Tibial artery (tissue), 4 donors: ENCODE data around the gene NHSL1.

ENCODE experiments used
- DNase-seq, 2 donors: peaks; one replicate each; pipeline ENCODE4 v3.0.0-alpha.2; 2019
- H3K27ac ChIP-seq, 2 donors: fragments of 200-600 bp; sonication (generic) in 1 of 2; 1 replicate in 1 of 2; 2 replicates in 1 of 2; pipeline ENCODE4 v1.5.1; 2018 to 2019; ENCODE audit warnings: mild to moderate bottlenecking in 1 of 2
- H3K27me3 ChIP-seq, 2 donors: fragments of 200-600 bp; sonication (generic) in 1 of 2; one replicate each; pipeline versions ENCODE4 v1.5.1 to v1.6.0; 2016 to 2019
- H3K36me3 ChIP-seq, 3 donors: fragments of 200-600 bp; sonication (generic) in 2 of 3; one replicate each; pipeline ENCODE4 v1.5.1; 2016 to 2019; ENCODE audit warnings: mild to moderate bottlenecking in 2 of 3
- H3K4me1 ChIP-seq, 4 donors: fragments of 200-600 bp; sonication (generic) in 2 of 4; 1 replicate in 3 of 4; 2 replicates in 1 of 4; pipeline ENCODE4 v1.5.1; 2016 to 2019
- H3K4me3 ChIP-seq, 2 donors: fragments of 200-600 bp; sonication (generic) in 1 of 2; 1 replicate in 1 of 2; 2 replicates in 1 of 2; pipeline ENCODE4 v1.5.1; 2018 to 2019; ENCODE audit warnings: mild to moderate bottlenecking in 2 of 2
- H3K9me3 ChIP-seq, 3 donors: fragments of 200-600 bp; sonication (generic) in 1 of 3; one replicate each; pipeline ENCODE4 v1.5.1; 2016 to 2019
- CTCF ChIP-seq, 2 experiments: fragments of 200-600 bp in 1 of 2; fragments of 450-650 bp in 1 of 2; IDR thresholded peaks; one replicate each; pipeline ENCODE4 v1.5.1; 2017 to 2019; ENCODE audit warnings: antibody characterized with exemption in 2 of 2, mild to moderate bottlenecking in 1 of 2, moderate library complexity in 1 of 2
- intact Hi-C: fragments of 100-400 bp; cut with DNase I; formaldehyde crosslinking; loops from one replicate; pipeline ENCODE4 v1.15.0; 2023; ENCODE audit warnings: low total_unique reads

NHSL1 gene

GRCh38 chr6:138439546-138439945 is 59.7 kb downstream of the NHSL1 start:
- no peak for TF ChIP-seq CTCF (IDR thresholded peaks at IDR 0.05)
- H3K4me1 ChIP-seq: no peaks in the 10 kb centered on the region
- no peak for DNase-seq
- H3K4me3 ChIP-seq: no peak overlapping the region
- no peaks in the 10 kb centered on the region for H3K36me3 ChIP-seq
- intact Hi-C loops: no loop called here
- H3K27ac ChIP-seq: no peak overlapping the region
- no peaks in the 10 kb centered on the region for H3K27me3 ChIP-seq
- H3K9me3 ChIP-seq: no peaks in the 10 kb centered on the region

- intact Hi-C loops: loop anchor here (5.0 kb wide), 1 partner anchor 152 kb away; no protein-coding TSS in a partner anchor
- H3K9me3 ChIP-seq: no peaks in the 10 kb centered on the region
- peaks cover 0 to 10% (median 4%) of the 10 kb centered on the region in 3 donors for H3K36me3 ChIP-seq
- H3K4me3 ChIP-seq: no peak overlapping the region
- H3K27ac ChIP-seq: no peak overlapping the region
- H3K27me3 ChIP-seq: no peaks in the 10 kb centered on the region
- no peaks in the 10 kb centered on the region for H3K4me1 ChIP-seq
- no peak for TF ChIP-seq CTCF (IDR thresholded peaks at IDR 0.05)
- no peak for DNase-seq
Observed at GRCh38 chr6:138434925-138435324, 64.4 kb downstream of the NHSL1 start.

- Histone ChIP-seq H3K27ac (no peak overlapping the region), H3K4me1 (no peaks in the 10 kb centered on the region), H3K9me3 (no peaks in the 10 kb centered on the region), H3K36me3 (peaks cover 0 to 10% (median 4%) of the 10 kb centered on the region in 3 donors), H3K4me3 (no peak overlapping the region), H3K27me3 (no peaks in the 10 kb centered on the region)
- DNase-seq: no peak
- intact Hi-C loops: loop anchor here (5.0 kb wide), 1 partner anchor 153 kb away; no protein-coding TSS in a partner anchor
- TF ChIP-seq CTCF (IDR thresholded peaks at IDR 0.05): no peak
Observed at GRCh38 chr6:138434096-138434495, 65.2 kb downstream of the NHSL1 start.

GRCh38 chr6:138432063-138432356 is 67.3 kb downstream of the NHSL1 start:
- no peak for TF ChIP-seq CTCF (IDR thresholded peaks at IDR 0.05)
- Histone ChIP-seq H3K27ac (no peak overlapping the region), H3K4me1 (no peaks in the 10 kb centered on the region), H3K4me3 (no peak overlapping the region), H3K27me3 (no peaks in the 10 kb centered on the region), H3K9me3 (no peaks in the 10 kb centered on the region), H3K36me3 (peaks cover 0 to 10% (median 4%) of the 10 kb centered on the region in 3 donors)
- DNase-seq: no peak
- intact Hi-C loops: loop anchor here (5.0 kb wide), 1 partner anchor 155 kb away; no protein-coding TSS in a partner anchor

GRCh38 chr6:138431256-138432062 is 67.8 kb downstream of the NHSL1 start:
- Histone ChIP-seq H3K36me3 (peaks cover 0 to 10% (median 4%) of the 10 kb centered on the region in 3 donors), H3K4me1 (no peaks in the 10 kb centered on the region), H3K27ac (no peak overlapping the region), H3K4me3 (no peak overlapping the region), H3K9me3 (no peaks in the 10 kb centered on the region), H3K27me3 (no peaks in the 10 kb centered on the region)
- no peak for DNase-seq
- intact Hi-C loops: loop anchor here (5.0 kb wide), 1 partner anchor 156 kb away; no protein-coding TSS in a partner anchor
- no peak for TF ChIP-seq CTCF (IDR thresholded peaks at IDR 0.05)
